ENCODE measurements around the gene LPAR1. TPM values are rescaled to one million over a fixed set of nuclear protein-coding genes. Genes with fewer than 3 reads are reported as not detected.
A peak's percentile ranks its signal among the peaks of the same experiment; 100 is the strongest.

The LPAR1 gene
- total and polyA plus RNA-seq, 2 donors from 2014 or later, result 2.9 to 28.2 TPM

DNA sequence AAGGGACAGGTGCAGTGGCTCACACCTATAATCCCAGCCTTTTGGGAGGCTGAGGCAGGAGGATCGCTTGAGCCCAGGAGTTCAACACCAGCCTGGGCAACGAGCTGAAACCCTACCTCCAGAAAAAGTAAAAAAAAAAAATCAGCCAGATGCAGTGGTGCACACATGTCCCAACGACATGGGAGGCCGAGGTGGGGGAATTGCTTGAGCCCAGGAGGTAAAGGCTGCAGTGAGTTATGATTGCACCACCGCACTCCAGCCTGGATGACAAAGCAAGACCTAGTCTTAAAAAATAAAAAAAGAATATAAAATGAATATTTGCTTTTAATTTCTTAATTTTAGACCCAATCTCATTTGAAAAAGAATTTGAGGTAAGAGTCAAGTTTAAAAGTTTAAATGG, 143.5 kb downstream of the LPAR1 start:
- Histone ChIP-seq H3K9me3 (ENCODE audit: control insufficient read depth in 2 of 3, insufficient read depth in 1 of 3, low read length in 3 of 3) (no peaks in the 10 kb centered on the region), H3K9ac (ENCODE audit: low read length in 3 of 3) (no peak overlapping the region), H3K27me3 (ENCODE audit: control insufficient read depth, insufficient read depth, low read length) (no peaks in the 10 kb centered on the region), H3K4me1 (ENCODE audit: control insufficient read depth in 2 of 3, insufficient read depth in 2 of 3, low read depth in 1 of 3, low read length in 3 of 3) (peaks cover 0 to 2% (median 0%) of the 10 kb centered on the region in 3 donors), H3K4me3 (ENCODE audit: low read length in 3 of 3) (no peak overlapping the region), H3K36me3 (ENCODE audit: control insufficient read depth in 2 of 3, insufficient read depth in 3 of 3, low read length in 3 of 3) (no peaks in the 10 kb centered on the region), H3K27ac (ENCODE audit: low read depth in 2 of 2, low read length in 2 of 2) (no peak overlapping the region)
- no peak for DNase-seq
- intact Hi-C loops (cut with DNase I), result no loop called here
- TF ChIP-seq, protein P1, sequence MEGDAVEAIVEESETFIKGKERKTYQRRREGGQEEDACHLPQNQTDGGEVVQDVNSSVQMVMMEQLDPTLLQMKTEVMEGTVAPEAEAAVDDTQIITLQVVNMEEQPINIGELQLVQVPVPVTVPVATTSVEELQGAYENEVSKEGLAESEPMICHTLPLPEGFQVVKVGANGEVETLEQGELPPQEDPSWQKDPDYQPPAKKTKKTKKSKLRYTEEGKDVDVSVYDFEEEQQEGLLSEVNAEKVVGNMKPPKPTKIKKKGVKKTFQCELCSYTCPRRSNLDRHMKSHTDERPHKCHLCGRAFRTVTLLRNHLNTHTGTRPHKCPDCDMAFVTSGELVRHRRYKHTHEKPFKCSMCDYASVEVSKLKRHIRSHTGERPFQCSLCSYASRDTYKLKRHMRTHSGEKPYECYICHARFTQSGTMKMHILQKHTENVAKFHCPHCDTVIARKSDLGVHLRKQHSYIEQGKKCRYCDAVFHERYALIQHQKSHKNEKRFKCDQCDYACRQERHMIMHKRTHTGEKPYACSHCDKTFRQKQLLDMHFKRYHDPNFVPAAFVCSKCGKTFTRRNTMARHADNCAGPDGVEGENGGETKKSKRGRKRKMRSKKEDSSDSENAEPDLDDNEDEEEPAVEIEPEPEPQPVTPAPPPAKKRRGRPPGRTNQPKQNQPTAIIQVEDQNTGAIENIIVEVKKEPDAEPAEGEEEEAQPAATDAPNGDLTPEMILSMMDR (IDR thresholded peaks at IDR 0.05; ENCODE audit: borderline replicate concordance, extremely low read depth, insufficient read depth), result no peak
- FAIRE-seq, result no peak

DNA sequence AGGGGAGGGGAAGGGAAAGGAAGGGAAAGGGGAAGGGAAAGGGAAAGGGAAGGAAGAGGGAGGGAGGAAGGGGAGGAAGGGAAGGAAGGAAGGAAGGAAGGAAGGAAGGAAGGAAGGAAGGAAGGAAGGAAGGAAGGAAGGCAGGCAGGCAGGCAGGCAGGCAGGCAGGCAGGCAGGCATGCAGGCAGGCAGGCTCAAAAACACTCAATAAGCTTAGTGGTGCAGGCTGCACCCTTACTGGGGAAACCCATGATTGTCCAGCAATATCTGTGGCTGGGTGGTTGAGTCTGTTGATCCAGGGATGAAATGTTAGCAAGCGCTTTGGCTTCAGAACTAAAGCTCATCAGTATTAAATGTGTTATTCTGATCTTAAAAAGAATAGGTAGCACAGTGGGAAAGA, 145.6 kb downstream of the LPAR1 start:
- H3K36me3 ChIP-seq (ENCODE audit: control insufficient read depth in 2 of 3, insufficient read depth in 3 of 3, low read length in 3 of 3), result no peaks in the 10 kb centered on the region
- H3K9ac ChIP-seq (ENCODE audit: low read length in 3 of 3), result no peak overlapping the region
- H3K4me1 ChIP-seq (ENCODE audit: control insufficient read depth in 2 of 3, insufficient read depth in 2 of 3, low read depth in 1 of 3, low read length in 3 of 3), result no peaks in the 10 kb centered on the region
- FAIRE-seq (no peak), DNase-seq (no peak)
- intact Hi-C loops (cut with DNase I), result no loop called here
- H3K27me3 ChIP-seq (ENCODE audit: control insufficient read depth, insufficient read depth, low read length), result no peaks in the 10 kb centered on the region
- no peaks in the 10 kb centered on the region for H3K9me3 ChIP-seq (ENCODE audit: control insufficient read depth in 2 of 3, insufficient read depth in 1 of 3, low read length in 3 of 3)
- no peak overlapping the region for H3K27ac ChIP-seq (ENCODE audit: low read depth in 2 of 2, low read length in 2 of 2)
- H3K4me3 ChIP-seq (ENCODE audit: low read length in 3 of 3), result no peak overlapping the region
- TF ChIP-seq, protein P1 (IDR thresholded peaks at IDR 0.05; ENCODE audit: borderline replicate concordance, extremely low read depth, insufficient read depth), result no peak

DNA sequence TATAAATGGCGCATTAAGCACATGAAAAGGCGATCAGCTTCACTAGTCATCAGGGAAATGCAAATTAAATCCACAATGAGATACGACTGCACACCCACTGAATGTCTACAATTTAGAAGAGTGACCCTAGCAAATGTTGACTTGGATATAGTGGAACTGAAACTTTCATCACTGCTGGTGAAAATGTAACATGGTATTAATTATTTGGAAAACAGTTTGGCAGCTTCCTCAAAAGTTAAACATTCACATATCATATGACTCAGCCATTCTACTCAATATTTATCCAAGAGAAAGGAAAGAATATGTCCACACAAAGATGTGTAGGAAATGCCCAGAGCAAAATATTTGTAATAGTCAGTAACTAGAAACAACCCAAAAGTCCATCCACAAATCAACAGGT, 146.5 kb downstream of the LPAR1 start:
- no peaks in the 10 kb centered on the region for H3K9me3 ChIP-seq (ENCODE audit: control insufficient read depth in 2 of 3, insufficient read depth in 1 of 3, low read length in 3 of 3)
- no peak overlapping the region for H3K27ac ChIP-seq (ENCODE audit: low read depth in 2 of 2, low read length in 2 of 2)

More for the DNA sequence above, 146.5 kb downstream of the LPAR1 start:
- Histone ChIP-seq H3K9ac (ENCODE audit: low read length in 3 of 3) (no peak overlapping the region), H3K36me3 (ENCODE audit: control insufficient read depth in 2 of 3, insufficient read depth in 3 of 3, low read length in 3 of 3) (no peaks in the 10 kb centered on the region), H3K4me3 (ENCODE audit: low read length in 3 of 3) (no peak overlapping the region), H3K4me1 (ENCODE audit: control insufficient read depth in 2 of 3, insufficient read depth in 2 of 3, low read depth in 1 of 3, low read length in 3 of 3) (no peaks in the 10 kb centered on the region), H3K27me3 (ENCODE audit: control insufficient read depth, insufficient read depth, low read length) (no peaks in the 10 kb centered on the region)
- DNase-seq (no peak), FAIRE-seq (peak; percentile 27)
- intact Hi-C loops (cut with DNase I), result no loop called here
- TF ChIP-seq, protein P1 (IDR thresholded peaks at IDR 0.05; ENCODE audit: borderline replicate concordance, extremely low read depth, insufficient read depth), result no peak

Measured in kidney (tissue), 14 donors.